Measurements from ENCODE around the gene ACER2. TPM values are rescaled to one million over a fixed set of nuclear protein-coding genes. Genes with fewer than 3 reads are reported as not detected.

Gene ACER2
- total and polyA plus RNA-seq, 2 of the 8 experiments (the other 6 are each of a cell fraction or from before 2014, with no cell fraction given), result 7.4 to 8.8 TPM

DNA sequence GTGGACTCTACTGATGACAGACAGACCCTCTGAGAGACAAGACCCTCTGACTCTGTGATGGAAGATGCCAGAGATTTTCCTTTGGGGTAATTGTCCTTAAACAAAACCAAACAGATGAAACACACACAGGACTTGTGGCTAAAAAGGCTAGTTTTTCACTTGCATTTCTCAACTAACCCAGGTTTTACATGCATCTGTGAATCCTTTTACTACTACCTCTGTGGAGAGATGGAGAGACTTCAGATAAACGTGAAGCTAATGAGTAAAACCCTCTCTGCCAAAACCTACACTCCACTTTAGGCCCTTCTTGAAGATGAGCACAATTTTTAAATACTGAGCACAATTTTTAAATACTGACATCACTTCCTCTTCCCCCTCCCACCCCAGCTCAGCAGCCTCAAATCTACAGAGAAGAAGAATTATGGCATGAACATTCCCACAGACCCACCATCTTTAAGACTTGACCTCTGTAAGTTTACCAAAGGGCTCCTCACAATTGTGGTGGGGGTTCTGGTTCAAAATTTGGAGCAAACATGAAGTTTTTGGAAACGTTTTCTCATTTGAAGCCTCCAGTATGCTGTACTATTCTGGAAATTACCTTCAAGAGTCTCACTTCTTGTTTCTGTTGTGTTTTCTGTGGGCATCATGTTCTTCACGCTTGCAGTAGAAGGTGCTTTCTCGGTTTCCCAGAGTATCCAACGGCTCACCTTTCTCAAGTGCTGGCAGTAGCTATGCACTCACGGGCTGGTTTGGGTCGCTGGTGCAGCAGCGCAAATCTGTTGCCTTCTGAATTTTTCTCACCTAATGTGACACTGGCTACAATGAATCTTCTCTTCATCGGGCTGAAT lies 42.7 kb downstream of the ACER2 start:
- H3K23ac ChIP-seq (ENCODE audit: insufficient read length), result no peak overlapping the region
- no peak overlapping the region for H3K4me3 ChIP-seq (ENCODE audit: extremely low read depth in 1 of 4, insufficient read depth in 2 of 4, low read depth in 3 of 4, low read length in 4 of 4)
- no peak overlapping the region for H4K8ac ChIP-seq (ENCODE audit: extremely low read depth, insufficient read depth, low read length)
- no peak overlapping the region for H2BK20ac ChIP-seq (ENCODE audit: low read length)
- H3K27ac ChIP-seq (ENCODE audit: low read depth, low read length), result no peak overlapping the region
- FAIRE-seq (peak; percentile 66), DNase-seq (ENCODE audit: low read depth in 1 of 2, low spot score in 2 of 2) (no peak)
- H3K79me1 ChIP-seq (ENCODE audit: low read depth, low read length), result no peaks in the 10 kb centered on the region
- peaks cover 2 to 7% (median 4%) of the 10 kb centered on the region in 4 experiments; a peak in 4 of 7 replicates for H3K4me1 ChIP-seq (replicated peaks in 1 of 4; ENCODE audit: control insufficient read depth in 3 of 4, insufficient read depth in 4 of 4, low read length in 3 of 4)
- no peaks in the 10 kb centered on the region for H3K79me2 ChIP-seq (ENCODE audit: control insufficient read depth in 1 of 2, insufficient read depth in 2 of 2, low read length in 2 of 2)
- H2AK5ac ChIP-seq (ENCODE audit: low read depth, low read length), result no peak overlapping the region
- no peak overlapping the region for H3K9ac ChIP-seq (replicated peaks in 1 of 4; ENCODE audit: extremely low read depth in 1 of 4, low read depth in 3 of 4, low read length in 3 of 4)
- H2BK12ac ChIP-seq (ENCODE audit: low read depth, low read length), result no peak overlapping the region
- peaks cover 0 to 17% (median 4%) of the 10 kb centered on the region in 4 experiments; a peak in 2 of 8 replicates for H3K36me3 ChIP-seq (ENCODE audit: control insufficient read depth in 2 of 4, insufficient read depth in 4 of 4, low read length in 3 of 4)
- no peak overlapping the region for H2BK15ac ChIP-seq (ENCODE audit: low read length)
- no peak overlapping the region for H3K4me2 ChIP-seq (ENCODE audit: insufficient read depth in 1 of 2, low read depth in 2 of 2, low read length in 2 of 2)
- no peak overlapping the region for H2AFZ ChIP-seq (ENCODE audit: low read length)
- H3K27me3 ChIP-seq (replicated peaks in 1 of 4; ENCODE audit: control insufficient read depth in 3 of 4, extremely low read depth in 1 of 4, insufficient read depth in 3 of 4, low read length in 3 of 4), result no peaks in the 10 kb centered on the region
- H3K23me2 ChIP-seq (ENCODE audit: low read depth, low read length), result no peaks in the 10 kb centered on the region
- H3K14ac ChIP-seq (ENCODE audit: insufficient read length), result no peak overlapping the region
- CTCF ChIA-PET (ENCODE audit: partially characterized antibody), result interaction anchor here (0.6 kb wide), 1 partner anchor 182 kb away, joined by 3 read pairs; no protein-coding TSS in a partner anchor
- H4K5ac ChIP-seq (ENCODE audit: insufficient read length, low read depth, low read length), result no peak overlapping the region
- no peak overlapping the region for H2BK5ac ChIP-seq (ENCODE audit: low read depth, low read length)
- 95% methylated on average over 9 of the region's 9 CpGs; no CpG with 5 or more reads in 1 of the 2 experiments for WGBS, 2 experiments (ENCODE audit: extremely low coverage in 1 of 2, insufficient coverage in 1 of 2, insufficient read length in 1 of 2, insufficient replicate concordance in 2 of 2, low coverage in 1 of 2, low lambda C conversion rate in 2 of 2, missing lambda C conversion rate in 1 of 2)
- no peaks in the 10 kb centered on the region for H4K20me1 ChIP-seq (replicated peaks in 1 of 2; ENCODE audit: control insufficient read depth in 1 of 2, insufficient read depth in 2 of 2, low read length in 2 of 2)
- no peak overlapping the region for H4K91ac ChIP-seq (replicated peaks; ENCODE audit: insufficient read length, low read length)
- H3K56ac ChIP-seq (replicated peaks; ENCODE audit: insufficient read length, low read depth, low read length), result no peak overlapping the region
- POLR2A ChIA-PET (ENCODE audit: partially characterized antibody), result interaction anchor here (8.7 kb wide), 1 partner anchor 74 kb away, joined by 83 read pairs; the partner anchor contains the start of gene RPS6
- H2BK120ac ChIP-seq (replicated peaks; ENCODE audit: low read depth, low read length), result no peak overlapping the region
- H3K9me3 ChIP-seq (ENCODE audit: insufficient read depth in 2 of 2, low read depth in 1 of 2, low read length in 1 of 2), result no peaks in the 10 kb centered on the region
- H3K4ac ChIP-seq (replicated peaks; ENCODE audit: insufficient read length, low read depth, low read length), result no peak overlapping the region
- H3K18ac ChIP-seq (ENCODE audit: extremely low read depth, low read length), result no peak overlapping the region
- TF ChIP-seq POLR2AphosphoS5 (IDR thresholded peaks at IDR 0.05; ENCODE audit: low read depth, low read length) (no peak), TCF12 (IDR thresholded peaks at IDR 0.05; ENCODE audit: low read depth, low read length) (no peak), CHD1 (IDR thresholded peaks at IDR 0.05; ENCODE audit: low read depth, low read length) (no peak), POU5F1 (IDR thresholded peaks at IDR 0.05; ENCODE audit: low read depth, low read length) (no peak), MAFK (IDR thresholded peaks at IDR 0.05; ENCODE audit: low read depth, low read length) (no peak), RBBP5 (IDR thresholded peaks at IDR 0.05; ENCODE audit: borderline replicate concordance, low read depth, low read length) (no peak), JUND (IDR thresholded peaks at IDR 0.05; ENCODE audit: low read length) (no peak)
- TF ChIP-seq, protein P1, sequence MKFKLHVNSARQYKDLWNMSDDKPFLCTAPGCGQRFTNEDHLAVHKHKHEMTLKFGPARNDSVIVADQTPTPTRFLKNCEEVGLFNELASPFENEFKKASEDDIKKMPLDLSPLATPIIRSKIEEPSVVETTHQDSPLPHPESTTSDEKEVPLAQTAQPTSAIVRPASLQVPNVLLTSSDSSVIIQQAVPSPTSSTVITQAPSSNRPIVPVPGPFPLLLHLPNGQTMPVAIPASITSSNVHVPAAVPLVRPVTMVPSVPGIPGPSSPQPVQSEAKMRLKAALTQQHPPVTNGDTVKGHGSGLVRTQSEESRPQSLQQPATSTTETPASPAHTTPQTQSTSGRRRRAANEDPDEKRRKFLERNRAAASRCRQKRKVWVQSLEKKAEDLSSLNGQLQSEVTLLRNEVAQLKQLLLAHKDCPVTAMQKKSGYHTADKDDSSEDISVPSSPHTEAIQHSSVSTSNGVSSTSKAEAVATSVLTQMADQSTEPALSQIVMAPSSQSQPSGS (IDR thresholded peaks at IDR 0.05; ENCODE audit: low read length), result no peak

Measured in H1 (cell line).